Caco-2 (cell line): ENCODE results near the gene KRTAP9-7. TPM values are rescaled to one million over a fixed set of nuclear protein-coding genes. Genes with fewer than 3 reads are reported as not detected.
A peak's percentile ranks its signal among the peaks of the same experiment; 100 is the strongest.
"Not testable (repeated sequence)": the region's sequence is repeated elsewhere in the genome, so short reads cannot be mapped to it uniquely, and the experiment has no call there.

Experiments used
- Bru-seq: library from RNA; stranded (reverse); fragments of 400-500 nt; gene quantifications from one replicate; lab custom pipeline; 2021; lab: Mats Ljungman, UMichigan
- BruChase-seq, 2 experiments: library from RNA; stranded (reverse); fragments of 400-500 nt; gene quantifications; one replicate each; lab custom pipeline; 2021; lab: Mats Ljungman, UMichigan
- BruUV-seq: library from RNA; stranded (reverse); fragments of 400-500 nt; replicated peaks from 2 replicates; lab custom pipeline; 2021; lab: Mats Ljungman, UMichigan
- CTCF ChIA-PET: fragments of 300-600 bp; sonication (Branson Sonifier 250); formaldehyde crosslinking; loops from one replicate; lab custom pipeline; 2022; ENCODE audit warnings: antibody characterized with exemption; lab: Charles Lee
- POLR2A ChIA-PET: fragments of 300-600 bp; sonication (Branson Sonifier 250); formaldehyde crosslinking; loops from one replicate; lab custom pipeline; 2022; ENCODE audit warnings: antibody characterized with exemption; lab: Charles Lee
- DNase-seq, 2 experiments: peaks; one replicate each; pipeline versions ENCODE4 v3.0.0 to v3.0.0-alpha.2; 2020 to 2022
- H3K27me3 ChIP-seq: replicated peaks from 2 replicates; pipeline ENCODE4 v1.6.0; 2011; ENCODE audit warnings: low read length; ENCODE audit not compliant: control insufficient read depth, insufficient read depth
- H3K36me3 ChIP-seq: 2 replicates; pipeline ENCODE4 v1.5.1; 2011; ENCODE audit warnings: low read length; ENCODE audit not compliant: control insufficient read depth, insufficient read depth
- H3K4me1 ChIP-seq: fragments of 250-450 bp; sonication (Bioruptor Pico); 2 replicates; pipeline ENCODE4 v1.5.1; 2020; ENCODE audit warnings: mild to moderate bottlenecking
- H3K4me3 ChIP-seq: 2 replicates; pipeline ENCODE4 v1.5.1; 2011; ENCODE audit warnings: low read depth, mild to moderate bottlenecking, control low read depth, low read length
- H3K9me3 ChIP-seq: fragments of 250-450 bp; sonication (Bioruptor Pico); 2 replicates; pipeline ENCODE4 v1.5.1; 2020; ENCODE audit warnings: mild to moderate bottlenecking, moderate library complexity
- H3K27ac Mint-ChIP-seq: one replicate; pipeline ENCODE4 v1.8.0; 2022; ENCODE audit warnings: mixed read lengths; ENCODE audit not compliant: unreplicated experiment
- H3K27me3 Mint-ChIP-seq: one replicate; pipeline ENCODE4 v1.8.0; 2022; ENCODE audit warnings: mixed read lengths; ENCODE audit not compliant: insufficient read depth, unreplicated experiment
- H3K36me3 Mint-ChIP-seq: one replicate; pipeline ENCODE4 v1.8.0; 2022; ENCODE audit warnings: mild to moderate bottlenecking, mixed read lengths; ENCODE audit not compliant: insufficient read depth, unreplicated experiment
- H3K4me1 Mint-ChIP-seq: one replicate; pipeline ENCODE4 v1.8.0; 2022; ENCODE audit warnings: low read depth, mixed read lengths; ENCODE audit not compliant: unreplicated experiment
- H3K4me3 Mint-ChIP-seq: one replicate; pipeline ENCODE4 v1.8.0; 2022; ENCODE audit warnings: mild to moderate bottlenecking, moderate library complexity, mixed read lengths; ENCODE audit not compliant: unreplicated experiment
- H3K9me3 Mint-ChIP-seq: one replicate; pipeline ENCODE4 v1.8.0; 2022; ENCODE audit warnings: mixed read lengths; ENCODE audit not compliant: unreplicated experiment
- intact Hi-C: fragments of 100-400 bp; cut with micrococcal nuclease; formaldehyde crosslinking; loops from one replicate; pipeline ENCODE4 v1.10.0; 2022; ENCODE audit not compliant: unreplicated experiment
- long read RNA-seq: library from polyadenylated mRNA; stranded (forward); transcript quantifications from one replicate; pipeline ENCODE4 v2.0.0, GENCODE V29; 2022
- total RNA-seq: library from RNA; stranded (reverse); gene quantifications from 2 replicates; pipeline ENCODE4 v1.2.3, GENCODE V29; 2022
- TF ChIP-seq, protein P1 (sequence below), 2 experiments: fragments of 200-600 bp in 1 of 2; IDR thresholded peaks; 1 replicate in 1 of 2; 2 replicates in 1 of 2; pipeline versions ENCODE4 v1.5.1 to v1.8.0; 2011 to 2022; ENCODE audit warnings: antibody characterized with exemption in 1 of 2, control low read depth in 1 of 2, inconsistent platforms in 1 of 2, low read depth in 1 of 2, low read length in 1 of 2, mild to moderate bottlenecking in 1 of 2, moderate library complexity in 1 of 2; ENCODE audit not compliant: insufficient read depth in 1 of 2, severe bottlenecking in 1 of 2, unreplicated experiment in 1 of 2

Gene KRTAP9-7
- total RNA-seq (not detected in 2 replicates), Bru-seq, nascent RNA (not detected), BruChase-seq, experiment 1, labeled RNA remaining after a 2-hour chase (percentile 18 among the genes with signal in this experiment), BruChase-seq, experiment 2, labeled RNA remaining after a 6-hour chase (not detected)
- long read RNA-seq: 0 reads

DNA sequence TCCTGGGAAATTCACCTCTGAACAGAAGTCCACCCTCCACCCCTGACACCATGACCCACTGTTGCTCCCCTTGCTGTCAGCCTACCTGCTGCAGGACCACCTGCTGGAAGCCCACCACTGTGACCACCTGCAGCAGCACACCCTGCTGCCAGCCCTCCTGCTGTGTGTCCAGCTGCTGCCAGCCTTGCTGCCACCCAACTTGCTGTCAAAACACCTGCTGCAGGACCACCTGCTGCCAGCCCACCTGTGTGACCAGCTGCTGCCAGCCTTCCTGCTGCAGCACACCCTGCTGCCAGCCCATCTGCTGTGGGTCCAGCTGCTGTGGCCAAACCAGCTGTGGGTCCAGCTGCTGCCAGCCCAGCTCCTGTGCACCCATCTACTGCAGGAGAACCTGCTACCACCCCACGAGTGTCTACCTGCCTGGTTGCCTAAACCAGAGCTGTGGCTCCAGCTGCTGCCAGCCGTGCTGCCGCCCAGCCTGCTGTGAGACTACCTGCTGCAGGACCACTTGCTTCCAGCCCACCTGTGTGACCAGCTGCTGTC lies at the start of gene KRTAP9-7:
KRTAP9-7 (plus strand) TSS at position 51 of the 543 bp plus-strand sequence; CDS start at position 51, 0 bp downstream.
- H3K27me3 ChIP-seq, DNase-seq, H3K27me3 Mint-ChIP-seq, POLR2A ChIA-PET, H3K9me3 ChIP-seq, H3K4me1 Mint-ChIP-seq, H3K27ac Mint-ChIP-seq, H3K36me3 ChIP-seq, H3K4me3 ChIP-seq, H3K9me3 Mint-ChIP-seq, CTCF ChIA-PET, intact Hi-C loops, H3K4me1 ChIP-seq, H3K4me3 Mint-ChIP-seq, H3K36me3 Mint-ChIP-seq, BruUV-seq: not testable (repeated sequence)

- no peaks in the 10 kb centered on the region for H3K4me1 ChIP-seq
- H3K9me3 ChIP-seq: no peaks in the 10 kb centered on the region
- Mint-ChIP-seq H3K27me3 (no peaks in the 10 kb centered on the region), H3K4me1 (no peaks in the 10 kb centered on the region), H3K4me3 (no peak overlapping the region), H3K9me3 (no peaks in the 10 kb centered on the region), H3K36me3 (no peaks in the 10 kb centered on the region), H3K27ac (no peak overlapping the region)
- no peak overlapping the region for H3K4me3 ChIP-seq
- CTCF ChIA-PET: no interaction called here
- H3K27me3 ChIP-seq: no peaks in the 10 kb centered on the region
- POLR2A ChIA-PET: no interaction called here
- intact Hi-C loops: no loop called here
- no peak for DNase-seq
- no TSS peak for BruUV-seq
- TF ChIP-seq, protein P1, sequence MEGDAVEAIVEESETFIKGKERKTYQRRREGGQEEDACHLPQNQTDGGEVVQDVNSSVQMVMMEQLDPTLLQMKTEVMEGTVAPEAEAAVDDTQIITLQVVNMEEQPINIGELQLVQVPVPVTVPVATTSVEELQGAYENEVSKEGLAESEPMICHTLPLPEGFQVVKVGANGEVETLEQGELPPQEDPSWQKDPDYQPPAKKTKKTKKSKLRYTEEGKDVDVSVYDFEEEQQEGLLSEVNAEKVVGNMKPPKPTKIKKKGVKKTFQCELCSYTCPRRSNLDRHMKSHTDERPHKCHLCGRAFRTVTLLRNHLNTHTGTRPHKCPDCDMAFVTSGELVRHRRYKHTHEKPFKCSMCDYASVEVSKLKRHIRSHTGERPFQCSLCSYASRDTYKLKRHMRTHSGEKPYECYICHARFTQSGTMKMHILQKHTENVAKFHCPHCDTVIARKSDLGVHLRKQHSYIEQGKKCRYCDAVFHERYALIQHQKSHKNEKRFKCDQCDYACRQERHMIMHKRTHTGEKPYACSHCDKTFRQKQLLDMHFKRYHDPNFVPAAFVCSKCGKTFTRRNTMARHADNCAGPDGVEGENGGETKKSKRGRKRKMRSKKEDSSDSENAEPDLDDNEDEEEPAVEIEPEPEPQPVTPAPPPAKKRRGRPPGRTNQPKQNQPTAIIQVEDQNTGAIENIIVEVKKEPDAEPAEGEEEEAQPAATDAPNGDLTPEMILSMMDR (IDR thresholded peaks at IDR 0.05; ENCODE audit: insufficient read depth in 1 of 2, low read depth in 1 of 2, low read length in 1 of 2, severe bottlenecking in 1 of 2, unreplicated experiment in 1 of 2): no peak
- no peaks in the 10 kb centered on the region for H3K36me3 ChIP-seq
Observed at GRCh38 chr17:41226051-41226450, 49.4 kb upstream of the KRTAP9-7 start.

- H3K9me3 ChIP-seq, DNase-seq, H3K27ac Mint-ChIP-seq, H3K4me3 Mint-ChIP-seq, H3K4me3 ChIP-seq, H3K27me3 ChIP-seq, H3K36me3 ChIP-seq, intact Hi-C loops, POLR2A ChIA-PET, H3K27me3 Mint-ChIP-seq, H3K9me3 Mint-ChIP-seq, CTCF ChIA-PET, H3K4me1 Mint-ChIP-seq, BruUV-seq, H3K36me3 Mint-ChIP-seq, H3K4me1 ChIP-seq: not testable (repeated sequence)
Observed at GRCh38 chr17:41226598-41227095, 48.9 kb upstream of the KRTAP9-7 start, which contains the start of gene KRTAP9-2. Gene KRTAP9-2, plus strand, starts transcription at chr17:41226648. Its CDS starts 7 bp downstream, at chr17:41226655.

DNA sequence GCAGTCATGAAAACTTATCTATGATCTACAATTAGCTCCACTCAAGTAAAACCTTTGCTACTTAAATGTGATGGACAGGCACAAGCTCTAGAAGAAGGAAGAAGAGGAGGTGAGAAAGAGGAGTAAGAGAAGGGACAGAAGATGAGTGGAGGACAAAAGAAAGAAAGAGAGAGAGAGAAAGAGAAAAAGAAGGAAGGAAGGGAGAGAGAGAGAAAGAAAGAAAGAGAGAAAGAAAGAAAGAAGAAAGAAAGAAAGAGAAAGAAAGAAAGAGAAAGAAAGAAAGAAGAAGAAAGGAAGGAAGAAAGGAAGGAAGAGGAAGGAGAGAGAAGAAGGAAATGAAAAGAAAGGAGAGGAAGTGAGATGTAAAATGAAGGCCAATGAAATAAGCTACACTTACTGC lies 45.4 kb upstream of the KRTAP9-7 start:
- Mint-ChIP-seq H3K4me1 (no peaks in the 10 kb centered on the region), H3K36me3 (no peaks in the 10 kb centered on the region), H3K27ac (no peak overlapping the region), H3K9me3 (no peaks in the 10 kb centered on the region), H3K4me3 (no peak overlapping the region), H3K27me3 (peaks cover 4% of the 10 kb centered on the region)
- Histone ChIP-seq H3K27me3 (no peaks in the 10 kb centered on the region), H3K4me3 (no peak overlapping the region), H3K9me3 (no peaks in the 10 kb centered on the region), H3K36me3 (no peaks in the 10 kb centered on the region), H3K4me1 (no peaks in the 10 kb centered on the region)
- no peak for DNase-seq
- intact Hi-C loops: no loop called here
- ChIA-PET POLR2A (no interaction called here), CTCF (interaction anchor here (0.7 kb wide), 1 partner anchor 335 kb away, joined by 5 read pairs; no protein-coding TSS in a partner anchor)
- TF ChIP-seq, protein P1 (IDR thresholded peaks at IDR 0.05; ENCODE audit: insufficient read depth in 1 of 2, low read depth in 1 of 2, low read length in 1 of 2, severe bottlenecking in 1 of 2, unreplicated experiment in 1 of 2): no peak
- BruUV-seq: no TSS peak
